ENCODE data around the gene LARP7.

GRCh38 chr4:112664611-112665010 lies 27.7 kb downstream of the LARP7 start:
- TF ChIP-seq POLR2A (IDR thresholded peaks at IDR 0.05) (no peak), CTCF (IDR thresholded peaks at IDR 0.05) (no peak), POLR2AphosphoS5 (IDR thresholded peaks at IDR 0.05) (no peak)
